Gastroesophageal sphincter (tissue), 4 donors: ENCODE data around the gene WNT16. TPM values are rescaled to one million over a fixed set of nuclear protein-coding genes. Genes with fewer than 3 reads are reported as not detected.

Experiments
- ATAC-seq: fragments of 150-250 bp; one replicate; pipeline ENCODE4 v1.9.1; 2016; ENCODE audit warnings: mild to moderate bottlenecking, moderate library complexity
- H3K27ac ChIP-seq, 4 donors: fragments of 200-600 bp; sonication (generic) in 3 of 4; 1 replicate in 3 of 4; 2 replicates in 1 of 4; pipeline ENCODE4 v1.5.1; 2016 to 2019
- H3K27me3 ChIP-seq: fragments of 200-600 bp; sonication (generic); one replicate; pipeline ENCODE4 v1.5.1; 2019
- H3K36me3 ChIP-seq, 2 donors: fragments of 200-600 bp; sonication (generic); one replicate each; pipeline ENCODE4 v1.5.1; 2019; ENCODE audit warnings: control low read depth in 1 of 2
- H3K4me1 ChIP-seq, 3 donors: fragments of 200-600 bp; sonication (generic); 1 replicate in 2 of 3; 2 replicates in 1 of 3; pipeline ENCODE4 v1.5.1; 2016 to 2019; ENCODE audit warnings: control low read depth in 2 of 3
- H3K4me3 ChIP-seq, 2 donors: fragments of 200-600 bp; sonication (generic); one replicate each; pipeline ENCODE4 v1.5.1; 2019; ENCODE audit warnings: mild to moderate bottlenecking in 1 of 2, moderate library complexity in 1 of 2
- H3K9me3 ChIP-seq, 3 donors: fragments of 200-600 bp; sonication (generic); one replicate each; pipeline ENCODE4 v1.5.1; 2017 to 2019; ENCODE audit warnings: control low read depth in 2 of 3
- EP300 ChIP-seq: sonication (generic); formaldehyde crosslinking; IDR thresholded peaks from one replicate; pipeline ENCODE4 v1.6.1; 2017; ENCODE audit warnings: antibody characterized with exemption, mild to moderate bottlenecking
- POLR2A ChIP-seq, 2 donors: fragments of 450-650 bp; IDR thresholded peaks; one replicate each; pipeline ENCODE4 v1.6.1; 2017; ENCODE audit warnings: antibody characterized with exemption in 2 of 2, mild to moderate bottlenecking in 2 of 2, moderate library complexity in 1 of 2
- POLR2AphosphoS5 ChIP-seq: sonication (generic); formaldehyde crosslinking; IDR thresholded peaks from one replicate; pipeline ENCODE4 v1.6.1; 2017; ENCODE audit warnings: antibody characterized with exemption
- WGBS, 2 donors: methylation state at CpG; one replicate each; pipeline ENCODE4 v1.1.5; 2018; ENCODE audit warnings: low coverage in 1 of 2; 5-methylcytosine and 5-hydroxymethylcytosine counted together
- total RNA-seq, 4 donors: library from RNA; depleted of rRNA; stranded (reverse); fragments of >200 nt; gene quantifications; one replicate each; pipeline ENCODE4 v1.1.0, GENCODE V29; 2016
- TF ChIP-seq, protein P1 (sequence below), 4 experiments: fragments of 200-600 bp in 2 of 4; fragments of 450-650 bp in 2 of 4; sonication (generic) in 1 of 4; IDR thresholded peaks; one replicate each; pipeline ENCODE4 v1.5.1; 2017 to 2019; ENCODE audit warnings: antibody characterized with exemption in 4 of 4, mild to moderate bottlenecking in 2 of 4, moderate library complexity in 2 of 4

The WNT16 gene
- total RNA-seq, 4 donors from 2014 or later = 0.13 to 0.17 (median 0.16) TPM; not detected in 1

DNA sequence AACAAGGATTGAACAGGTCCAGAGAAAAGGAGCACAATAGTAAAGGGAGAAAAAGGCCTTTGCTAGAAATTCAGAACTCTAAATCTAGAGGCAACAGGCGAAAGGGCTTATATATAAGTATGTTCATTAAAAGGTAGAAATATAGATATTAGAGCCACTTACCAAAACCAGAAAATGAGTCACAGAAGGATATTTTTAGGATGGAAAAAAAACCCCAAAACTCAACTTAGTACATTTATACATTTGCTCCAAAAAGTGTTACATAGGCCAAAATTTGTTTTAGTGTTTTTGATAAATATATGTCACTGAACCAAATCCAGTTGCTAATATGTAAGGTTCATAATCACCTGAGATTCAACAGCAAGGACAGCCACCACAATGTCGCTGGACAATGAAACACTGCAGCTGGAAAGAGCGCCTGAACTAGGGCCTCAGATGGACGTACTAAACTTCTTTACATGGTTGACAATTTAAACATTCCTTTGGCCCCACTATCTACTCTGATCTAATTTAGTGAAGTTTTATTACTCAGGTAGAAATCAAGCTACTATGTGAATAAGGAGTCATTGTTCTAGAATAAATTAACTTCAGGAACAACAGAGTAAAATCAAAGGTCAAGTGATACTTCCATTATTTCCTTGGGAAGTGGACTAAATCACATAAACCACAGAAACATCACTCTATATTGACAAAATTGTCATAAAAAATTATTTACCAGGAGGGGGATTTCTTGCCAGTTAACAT, 56.4 kb downstream of the WNT16 start:
- Histone ChIP-seq H3K4me1 (peaks cover 0 to 39% (median 2%) of the 10 kb centered on the region in 3 donors), H3K4me3 (no peak overlapping the region), H3K36me3 (no peaks in the 10 kb centered on the region), H3K27me3 (no peaks in the 10 kb centered on the region), H3K9me3 (no peaks in the 10 kb centered on the region), H3K27ac (no peak overlapping the region)
- 88 to 89% methylated on average over 4 of the region's 4 CpGs for WGBS, 2 donors
- TF ChIP-seq EP300 = no peak
- no peak for TF ChIP-seq POLR2AphosphoS5
- no peak for TF ChIP-seq POLR2A (IDR thresholded peaks at IDR 0.05)
- TF ChIP-seq, protein P1, sequence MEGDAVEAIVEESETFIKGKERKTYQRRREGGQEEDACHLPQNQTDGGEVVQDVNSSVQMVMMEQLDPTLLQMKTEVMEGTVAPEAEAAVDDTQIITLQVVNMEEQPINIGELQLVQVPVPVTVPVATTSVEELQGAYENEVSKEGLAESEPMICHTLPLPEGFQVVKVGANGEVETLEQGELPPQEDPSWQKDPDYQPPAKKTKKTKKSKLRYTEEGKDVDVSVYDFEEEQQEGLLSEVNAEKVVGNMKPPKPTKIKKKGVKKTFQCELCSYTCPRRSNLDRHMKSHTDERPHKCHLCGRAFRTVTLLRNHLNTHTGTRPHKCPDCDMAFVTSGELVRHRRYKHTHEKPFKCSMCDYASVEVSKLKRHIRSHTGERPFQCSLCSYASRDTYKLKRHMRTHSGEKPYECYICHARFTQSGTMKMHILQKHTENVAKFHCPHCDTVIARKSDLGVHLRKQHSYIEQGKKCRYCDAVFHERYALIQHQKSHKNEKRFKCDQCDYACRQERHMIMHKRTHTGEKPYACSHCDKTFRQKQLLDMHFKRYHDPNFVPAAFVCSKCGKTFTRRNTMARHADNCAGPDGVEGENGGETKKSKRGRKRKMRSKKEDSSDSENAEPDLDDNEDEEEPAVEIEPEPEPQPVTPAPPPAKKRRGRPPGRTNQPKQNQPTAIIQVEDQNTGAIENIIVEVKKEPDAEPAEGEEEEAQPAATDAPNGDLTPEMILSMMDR (IDR thresholded peaks at IDR 0.05) = no peak
- no peak for ATAC-seq

- no peak for ATAC-seq
- H3K36me3 ChIP-seq = no peaks in the 10 kb centered on the region
- peaks cover 0 to 39% (median 2%) of the 10 kb centered on the region in 3 donors for H3K4me1 ChIP-seq
- H3K4me3 ChIP-seq = no peak overlapping the region
- H3K27me3 ChIP-seq = no peaks in the 10 kb centered on the region
- TF ChIP-seq, protein P1 (IDR thresholded peaks at IDR 0.05) = no peak
- TF ChIP-seq POLR2A (IDR thresholded peaks at IDR 0.05) (no peak), EP300 (no peak), POLR2AphosphoS5 (no peak)
- H3K27ac ChIP-seq = no peak overlapping the region
- no peaks in the 10 kb centered on the region for H3K9me3 ChIP-seq
- 33 to 50% methylated on average over 1 of the region's 1 CpG for WGBS, 2 donors
These were observed 57.0 kb downstream of the WNT16 start for GRCh38 chr7:121385800-121386179.

DNA sequence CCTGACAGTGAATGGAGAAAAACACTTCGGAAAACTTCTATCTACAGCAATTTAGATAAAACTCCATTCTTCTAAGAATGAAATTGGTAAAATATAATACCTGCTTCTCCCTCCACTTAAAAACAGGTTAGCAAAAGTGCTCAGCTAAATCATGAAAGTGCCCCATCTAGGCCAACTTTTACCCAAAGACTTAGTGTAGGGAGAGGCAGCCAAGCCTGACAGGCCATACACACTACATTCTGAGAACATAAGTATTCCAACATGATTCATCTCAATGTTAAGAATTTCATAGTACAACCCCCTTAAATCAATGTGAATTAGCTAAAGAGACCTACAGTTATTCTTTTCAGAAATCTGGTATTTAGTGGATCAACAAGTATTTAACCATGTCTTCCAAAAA, 60.1 kb downstream of the WNT16 start:
- TF ChIP-seq POLR2A (IDR thresholded peaks at IDR 0.05) (no peak), EP300 (no peak), POLR2AphosphoS5 (no peak)
- TF ChIP-seq, protein P1 (IDR thresholded peaks at IDR 0.05) = no peak
- H3K27me3 ChIP-seq = no peaks in the 10 kb centered on the region
- no peaks in the 10 kb centered on the region for H3K9me3 ChIP-seq
- H3K4me1 ChIP-seq = peaks cover 0 to 24% (median 2%) of the 10 kb centered on the region in 3 donors
- H3K36me3 ChIP-seq = no peaks in the 10 kb centered on the region
- no peak overlapping the region for H3K4me3 ChIP-seq
- ATAC-seq = no peak
- no peak overlapping the region for H3K27ac ChIP-seq
- WGBS, 2 donors = 77 to 88% methylated on average over 1 of the region's 1 CpG

DNA sequence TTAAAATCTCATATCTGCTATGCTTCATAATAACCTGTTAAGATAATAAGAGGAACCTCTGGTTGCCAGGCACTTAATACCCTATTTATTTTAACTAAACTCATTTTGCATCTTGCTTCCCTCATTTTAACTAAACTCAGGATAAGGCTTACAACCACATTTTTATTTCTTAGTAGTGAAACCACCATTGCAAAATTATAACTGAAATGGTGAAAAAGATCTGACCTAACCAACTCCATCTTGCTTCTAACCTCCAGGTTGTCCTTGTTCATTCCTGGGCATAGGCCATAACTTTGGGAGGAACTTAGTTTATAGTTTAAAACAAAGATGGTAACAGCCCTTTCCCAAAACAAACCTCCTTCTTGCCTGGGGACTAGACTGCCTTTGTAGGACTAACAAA, 61.3 kb downstream of the WNT16 start:
- no peak for ATAC-seq
- Histone ChIP-seq H3K36me3 (no peaks in the 10 kb centered on the region), H3K4me1 (peaks cover 0 to 23% (median under 1%) of the 10 kb centered on the region in 3 donors), H3K9me3 (no peaks in the 10 kb centered on the region), H3K4me3 (no peak overlapping the region), H3K27ac (no peak overlapping the region), H3K27me3 (no peaks in the 10 kb centered on the region)
- TF ChIP-seq EP300 = no peak
- TF ChIP-seq POLR2A (IDR thresholded peaks at IDR 0.05) = no peak

DNA sequence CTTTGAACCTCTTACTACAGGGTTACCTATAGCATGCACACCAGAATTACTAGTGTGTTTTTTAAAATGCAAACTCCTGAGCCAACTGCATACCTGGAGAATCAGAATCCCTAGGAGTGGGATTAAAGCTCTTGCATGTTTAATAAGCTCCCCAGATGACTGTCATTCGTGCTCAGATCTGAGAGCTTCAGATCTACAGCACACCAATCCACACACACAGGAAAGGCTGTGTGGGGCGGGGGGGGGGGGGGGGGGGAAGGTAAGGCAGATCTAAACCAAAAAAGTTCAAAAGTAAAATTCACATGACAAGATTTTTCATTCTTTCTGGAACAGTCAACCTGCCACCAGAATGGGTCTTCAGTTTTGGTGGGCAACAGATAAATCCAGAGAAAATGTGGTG, 61.8 kb downstream of the WNT16 start:
- Histone ChIP-seq H3K9me3 (no peaks in the 10 kb centered on the region), H3K4me3 (no peak overlapping the region), H3K36me3 (no peaks in the 10 kb centered on the region), H3K4me1 (peaks cover 0 to 23% (median 2%) of the 10 kb centered on the region in 3 donors), H3K27me3 (no peaks in the 10 kb centered on the region), H3K27ac (no peak overlapping the region)
- 100% methylated on average over 1 of the region's 2 CpGs; no CpG with 5 or more reads in 1 of the 2 donors for WGBS, 2 donors
- TF ChIP-seq EP300 = no peak
- TF ChIP-seq POLR2A (IDR thresholded peaks at IDR 0.05) = no peak
- no peak for TF ChIP-seq POLR2AphosphoS5
- TF ChIP-seq, protein P1 (IDR thresholded peaks at IDR 0.05) = no peak
- ATAC-seq = no peak

Other genes with a start within 250 kb of the WNT16 start
- 10 to 100 TPM; 27.4 to 48.1 (median 31.8) TPM for gene FAM3C, start 67.3 kb downstream of the WNT16 start, total RNA-seq